Endothelial cell of umbilical vein (primary cell): ENCODE results near the gene MSH3. TPM values are rescaled to one million over a fixed set of nuclear protein-coding genes. Genes with fewer than 3 reads are reported as not detected.

Experiments
- BruUV-seq: library from RNA; stranded (reverse); fragments of 400-500 nt; replicated peaks from 2 replicates; lab custom pipeline; 2021; lab: Mats Ljungman, UMichigan
- CTCF ChIA-PET: fragments of 300-600, 350-600 bp; sonication (Branson Sonifier 250); formaldehyde crosslinking; loops from one replicate; lab custom pipeline; 2021; ENCODE audit warnings: antibody characterized with exemption, inconsistent platforms; lab: Charles Lee
- POLR2A ChIA-PET: fragments of 300-600, 350-600 bp; sonication (Branson Sonifier 250); formaldehyde crosslinking; loops from one replicate; lab custom pipeline; 2021; ENCODE audit warnings: antibody characterized with exemption, inconsistent platforms; lab: Charles Lee
- DNase-seq: peaks from one replicate; pipeline ENCODE4 v3.0.0-alpha.2; 2011; ENCODE audit warnings: low read depth, low spot score
- FAIRE-seq: peaks from 2 replicates; lab custom pipeline; 2011; peaks lifted over from hg19 to GRCh38; lab: Jason Lieb, UNC
- H2AFZ ChIP-seq: 2 replicates; pipeline ENCODE4 v1.6.0; 2012; ENCODE audit warnings: low read depth, low read length, control low read depth, inconsistent platforms
- H3K27ac ChIP-seq: 2 replicates; pipeline ENCODE4 v1.5.1; 2011; ENCODE audit warnings: low read depth, mild to moderate bottlenecking, control low read depth, low read length, moderate library complexity; ENCODE audit not compliant: insufficient read depth
- H3K27me3 ChIP-seq, 2 experiments: 2 replicates each; pipeline versions ENCODE4 v1.6.0 to v1.6.1; 2011; ENCODE audit warnings: low read length in 2 of 2, mixed read lengths in 1 of 2; ENCODE audit not compliant: control insufficient read depth in 2 of 2, insufficient read depth in 2 of 2
- H3K36me3 ChIP-seq, 2 experiments: 2 replicates in 1 of 2; 3 replicates in 1 of 2; pipeline ENCODE4 v1.5.1; 2011; ENCODE audit warnings: low read length in 2 of 2, mild to moderate bottlenecking in 1 of 2, moderate library complexity in 1 of 2; ENCODE audit not compliant: control insufficient read depth in 2 of 2, insufficient read depth in 2 of 2; ENCODE audit errors: extremely low read depth in 1 of 2
- H3K4me1 ChIP-seq: 3 replicates; pipeline ENCODE4 v1.5.1; 2011; ENCODE audit warnings: mild to moderate bottlenecking, low read length; ENCODE audit not compliant: control insufficient read depth, insufficient read depth; ENCODE audit errors: extremely low read depth
- H3K4me2 ChIP-seq: 2 replicates; pipeline ENCODE4 v1.6.1; 2011; ENCODE audit warnings: low read length, control low read depth, mixed read lengths; ENCODE audit not compliant: insufficient read depth
- H3K4me3 ChIP-seq, 3 experiments: fragments of 200-600 bp in 1 of 3; sonication (generic), shearing (Covaris generic) in 1 of 3; replicated peaks in 1 of 3; 2 replicates each; pipeline ENCODE4 v1.5.1; 2011 to 2016; ENCODE audit warnings: control low read depth in 3 of 3, low read length in 3 of 3, mild to moderate bottlenecking in 2 of 3, inconsistent platforms in 1 of 3, low read depth in 1 of 3, moderate library complexity in 1 of 3; ENCODE audit not compliant: insufficient read depth in 1 of 3
- H3K79me2 ChIP-seq: 2 replicates; pipeline ENCODE4 v1.6.0; 2012; ENCODE audit warnings: low read length, inconsistent platforms; ENCODE audit not compliant: control insufficient read depth, insufficient read depth
- H3K9ac ChIP-seq: replicated peaks from 2 replicates; pipeline ENCODE3; 2011; ENCODE audit warnings: low read length, control low read depth; ENCODE audit not compliant: insufficient read depth; ENCODE audit errors: extremely low read depth
- H3K9me1 ChIP-seq: replicated peaks from 3 replicates; pipeline ENCODE4 v1.6.0; 2011; ENCODE audit warnings: mild to moderate bottlenecking, low read length; ENCODE audit not compliant: control insufficient read depth, insufficient read depth; ENCODE audit errors: extremely low read depth
- H3K9me3 ChIP-seq: replicated peaks from 2 replicates; pipeline ENCODE4 v1.5.1; 2012; ENCODE audit warnings: low read length, inconsistent platforms; ENCODE audit not compliant: control insufficient read depth, insufficient read depth
- H4K20me1 ChIP-seq: replicated peaks from 2 replicates; pipeline ENCODE3; 2011; ENCODE audit warnings: mild to moderate bottlenecking, low read length; ENCODE audit not compliant: control insufficient read depth, insufficient read depth; ENCODE audit errors: extremely low read depth
- EZH2 ChIP-seq: IDR thresholded peaks from 2 replicates; pipeline ENCODE4 v1.6.1; 2012; ENCODE audit warnings: borderline replicate concordance, low read depth, mild to moderate bottlenecking, moderate library complexity, low read length, inconsistent platforms; ENCODE audit not compliant: severe bottlenecking
- FOS ChIP-seq: IDR thresholded peaks from 2 replicates; pipeline ENCODE4 v1.6.1; 2011; ENCODE audit warnings: mild to moderate bottlenecking, low read length, moderate library complexity, borderline replicate concordance; ENCODE audit not compliant: insufficient read depth
- GATA2 ChIP-seq: IDR thresholded peaks from 2 replicates; pipeline ENCODE4 v1.7.0; 2011; ENCODE audit warnings: low read depth, mild to moderate bottlenecking, moderate library complexity, mixed read lengths, low read length; ENCODE audit not compliant: insufficient read length, insufficient read depth
- JUN ChIP-seq: IDR thresholded peaks from 2 replicates; pipeline ENCODE4 v1.6.1; 2011; ENCODE audit warnings: borderline replicate concordance, low read depth; ENCODE audit not compliant: insufficient read length, insufficient read depth
- MYC ChIP-seq: IDR thresholded peaks from one replicate; pipeline ENCODE4 v1.6.1; 2011; ENCODE audit warnings: mild to moderate bottlenecking, low read depth, low read length
- POLR2A ChIP-seq: IDR thresholded peaks from 2 replicates; pipeline ENCODE4 v1.6.1; 2012; ENCODE audit warnings: low read depth, mild to moderate bottlenecking, control low read depth, low read length
- POLR2AphosphoS5 ChIP-seq: IDR thresholded peaks from 2 replicates; pipeline ENCODE4 v1.6.1; 2012; ENCODE audit warnings: low read depth, mild to moderate bottlenecking, control low read depth, low read length, moderate library complexity; ENCODE audit not compliant: insufficient read depth
- dilution Hi-C: fragments of 300-500 bp; cut with MboI; formaldehyde crosslinking; loops from one replicate; pipeline ENCODE4 v1.15.0; 2019; ENCODE audit warnings: low sequenced_read_pairs; ENCODE audit not compliant: extremely low pct_ligation_motif_present
- intact Hi-C: fragments of 100-400 bp; cut with micrococcal nuclease; formaldehyde crosslinking; loops from one replicate; pipeline ENCODE4 v1.10.0; 2022
- polyA plus RNA-seq, 4 experiments: library from polyadenylated mRNA; depleted of rRNA in 3 of 4; stranded (reverse) in 3 of 4; unstranded in 1 of 4; fragments of >200 nt; gene quantifications; 2 replicates each; pipeline versions ENCODE4 v1.2.1 to v1.2.3, GENCODE V29; 2011 to 2012; ENCODE audit warnings: missing spikeins in 1 of 4
- small RNA-seq: library from RNA; depleted of rRNA; stranded (forward); fragments of <200 nt; gene quantifications from one replicate; pipeline ENCODE3, GENCODE V24; 2012; ENCODE audit warnings: low replicate concordance, low read depth; ENCODE audit not compliant: insufficient read depth, insufficient read length
- total RNA-seq: library from RNA; stranded (reverse); gene quantifications from 2 replicates; pipeline ENCODE4 v1.2.3, GENCODE V29; 2021

The MSH3 gene
- total and polyA plus RNA-seq, 2 donors (not counting 3 experiments of a cell fraction or from before 2014, with no cell fraction given): 2.0 to 13.0 TPM

DNA sequence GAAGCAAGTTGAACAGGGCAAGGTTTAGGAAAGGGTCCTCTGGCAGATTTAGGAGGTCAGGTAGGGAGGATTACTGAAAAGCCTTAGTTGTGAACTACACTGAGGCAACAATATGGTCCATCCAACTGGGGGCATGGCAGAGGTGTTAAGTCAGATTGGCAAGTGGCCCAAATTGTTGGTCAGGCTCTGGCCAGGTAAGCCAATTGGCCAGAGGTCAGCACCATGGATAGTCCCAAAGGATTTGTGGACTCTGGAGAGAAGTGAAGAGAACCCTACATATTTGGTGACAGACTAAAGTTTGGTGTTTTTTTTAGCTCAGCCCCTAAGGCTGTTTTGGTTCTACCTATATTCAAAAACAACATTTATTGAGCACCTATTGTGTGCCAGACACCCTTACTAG, 266.6 kb downstream of the MSH3 start:
- Histone ChIP-seq H4K20me1 (no peaks in the 10 kb centered on the region), H3K9ac (no peak overlapping the region), H3K4me1 (no peaks in the 10 kb centered on the region), H3K9me1 (no peaks in the 10 kb centered on the region), H3K4me2 (no peak overlapping the region), H3K9me3 (no peaks in the 10 kb centered on the region), H3K79me2 (no peaks in the 10 kb centered on the region), H3K27ac (no peak overlapping the region), H3K36me3 (no peaks in the 10 kb centered on the region), H3K4me3 (no peak overlapping the region), H3K27me3 (no peaks in the 10 kb centered on the region), H2AFZ (no peak overlapping the region)
- CTCF ChIA-PET: no interaction called here
- intact Hi-C loops (no loop called here), dilution Hi-C loops (no loop called here)
- BruUV-seq: no TSS peak
- POLR2A ChIA-PET: no interaction called here
- DNase-seq (no peak), FAIRE-seq (no peak)
- TF ChIP-seq POLR2A (no peak), FOS (no peak), EZH2 (no peak)

DNA sequence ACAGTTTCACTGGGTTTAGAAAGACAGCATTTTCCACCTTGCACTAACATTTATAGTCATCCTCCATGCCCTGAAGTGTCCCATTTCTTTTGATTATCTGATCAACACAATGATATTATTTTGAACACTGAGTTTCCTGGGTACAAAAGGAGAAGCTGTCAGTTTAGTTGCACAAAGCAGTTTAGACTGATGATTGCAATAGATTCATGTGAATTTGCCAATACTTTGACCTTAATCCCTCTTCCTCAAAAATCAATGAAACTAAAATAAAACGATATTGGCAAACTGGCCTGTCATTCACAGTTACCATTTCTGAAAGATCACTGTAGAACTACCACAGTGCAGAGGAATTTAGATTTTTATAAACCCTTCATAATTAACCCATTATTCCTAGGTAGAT, 271.5 kb downstream of the MSH3 start:
- Histone ChIP-seq H3K9ac (no peak overlapping the region), H4K20me1 (no peaks in the 10 kb centered on the region), H3K4me1 (no peaks in the 10 kb centered on the region), H2AFZ (no peak overlapping the region), H3K27me3 (no peaks in the 10 kb centered on the region), H3K9me1 (no peaks in the 10 kb centered on the region), H3K9me3 (no peaks in the 10 kb centered on the region), H3K4me2 (no peak overlapping the region), H3K27ac (no peak overlapping the region), H3K36me3 (no peaks in the 10 kb centered on the region), H3K4me3 (no peak overlapping the region), H3K79me2 (no peaks in the 10 kb centered on the region)
- no TSS peak for BruUV-seq
- FAIRE-seq (no peak), DNase-seq (no peak)
- no peak for TF ChIP-seq GATA2
- no peak for TF ChIP-seq JUN
- no peak for TF ChIP-seq POLR2AphosphoS5
- no peak for TF ChIP-seq MYC
- ChIA-PET POLR2A (no interaction called here), CTCF (interaction anchor here (0.6 kb wide), 1 partner anchor 45 kb away, joined by 3 read pairs; no protein-coding TSS in a partner anchor)
- intact Hi-C loops (no loop called here), dilution Hi-C loops (no loop called here)

Small RNA genes lying within 50 kb of the gene (small RNA-seq; reads per million reads assigned to genes)
- 0.66 reads per million for gene MTRNR2L2

Other genes with a start within 250 kb of the MSH3 start
- 36.8 and 43.1 TPM in 2 replicates for gene ZFYVE16, start 246.6 kb upstream of the MSH3 start, total RNA-seq
- gene ZFYVE16, start 246.6 kb upstream of the MSH3 start, polyA plus RNA-seq: 3.6 and 5.1 TPM in 2 replicates
- 2.0 and 2.6 TPM in 2 replicates for gene FAM151B, start 166.6 kb upstream of the MSH3 start, total RNA-seq
- gene FAM151B, start 166.6 kb upstream of the MSH3 start, polyA plus RNA-seq: 0.64 and 0.91 TPM in 2 replicates
- not detected in 2 replicates for gene ANKRD34B, start 84.4 kb upstream of the MSH3 start, total RNA-seq
- gene ANKRD34B, start 84.4 kb upstream of the MSH3 start, polyA plus RNA-seq: not detected in 2 replicates
- gene DHFR, start 331 bp downstream of the MSH3 start, total RNA-seq: 32.8 and 35.8 TPM in 2 replicates
- 11.4 and 17.6 TPM in 2 replicates for gene DHFR, start 331 bp downstream of the MSH3 start, polyA plus RNA-seq